Putamen (tissue), 1 donor: ENCODE results near the gene SEMA4B.
A peak's percentile ranks its signal among the peaks of the same experiment; 100 is the strongest.

Source experiments
- DNase-seq: peaks from one replicate; pipeline ENCODE4 v3.0.0-alpha.2; 2016; ENCODE audit warnings: low spot score

SEMA4B gene

DNA sequence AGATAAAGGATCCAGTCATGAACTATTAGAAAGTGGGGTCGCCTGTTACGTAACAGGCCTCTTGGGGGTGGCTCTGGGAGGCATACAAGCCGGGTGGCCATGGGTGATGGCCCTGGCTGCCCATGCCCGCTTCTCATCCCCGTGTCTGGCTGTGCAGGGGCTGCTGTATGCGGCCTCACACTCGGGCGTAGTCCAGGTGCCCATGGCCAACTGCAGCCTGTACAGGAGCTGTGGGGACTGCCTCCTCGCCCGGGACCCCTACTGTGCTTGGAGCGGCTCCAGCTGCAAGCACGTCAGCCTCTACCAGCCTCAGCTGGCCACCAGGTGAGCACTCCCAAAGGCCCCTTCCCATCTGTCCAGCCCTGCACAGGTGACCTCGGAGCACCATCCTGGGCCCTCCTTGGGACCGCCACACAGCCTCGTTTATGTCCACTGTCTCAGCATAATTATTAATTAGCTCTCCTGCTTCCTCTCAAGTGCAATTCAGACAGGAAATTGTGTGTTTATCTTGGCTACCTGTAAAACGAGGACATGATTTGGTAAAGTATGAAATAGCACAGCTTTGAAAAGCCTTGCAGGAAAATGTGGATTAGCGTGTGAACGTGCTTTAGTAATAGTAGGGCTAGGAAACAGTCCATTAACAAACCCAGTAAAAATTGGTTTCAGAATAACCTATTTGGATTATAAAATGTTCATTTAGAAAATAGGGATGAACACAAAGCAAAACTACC, 24.5 kb downstream of the SEMA4B start:
- DNase-seq = no peak

DNA sequence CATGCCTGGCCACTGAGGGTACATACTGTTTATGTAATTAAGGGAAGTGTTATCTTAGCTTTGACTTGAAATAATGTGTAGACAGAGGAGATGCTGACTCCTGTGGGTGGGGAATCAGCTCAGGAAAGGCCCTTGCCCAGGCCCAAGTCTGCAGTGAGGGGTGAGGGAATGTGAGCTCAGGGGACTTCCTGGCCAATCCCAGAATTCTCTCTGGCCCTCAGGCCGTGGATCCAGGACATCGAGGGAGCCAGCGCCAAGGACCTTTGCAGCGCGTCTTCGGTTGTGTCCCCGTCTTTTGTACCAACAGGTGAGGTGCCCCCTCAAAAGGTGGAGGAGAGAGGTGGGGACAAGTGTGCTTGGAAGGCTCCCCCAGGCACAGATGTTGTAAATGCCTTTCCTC, 26.2 kb downstream of the SEMA4B start:
- no peak for DNase-seq

DNA sequence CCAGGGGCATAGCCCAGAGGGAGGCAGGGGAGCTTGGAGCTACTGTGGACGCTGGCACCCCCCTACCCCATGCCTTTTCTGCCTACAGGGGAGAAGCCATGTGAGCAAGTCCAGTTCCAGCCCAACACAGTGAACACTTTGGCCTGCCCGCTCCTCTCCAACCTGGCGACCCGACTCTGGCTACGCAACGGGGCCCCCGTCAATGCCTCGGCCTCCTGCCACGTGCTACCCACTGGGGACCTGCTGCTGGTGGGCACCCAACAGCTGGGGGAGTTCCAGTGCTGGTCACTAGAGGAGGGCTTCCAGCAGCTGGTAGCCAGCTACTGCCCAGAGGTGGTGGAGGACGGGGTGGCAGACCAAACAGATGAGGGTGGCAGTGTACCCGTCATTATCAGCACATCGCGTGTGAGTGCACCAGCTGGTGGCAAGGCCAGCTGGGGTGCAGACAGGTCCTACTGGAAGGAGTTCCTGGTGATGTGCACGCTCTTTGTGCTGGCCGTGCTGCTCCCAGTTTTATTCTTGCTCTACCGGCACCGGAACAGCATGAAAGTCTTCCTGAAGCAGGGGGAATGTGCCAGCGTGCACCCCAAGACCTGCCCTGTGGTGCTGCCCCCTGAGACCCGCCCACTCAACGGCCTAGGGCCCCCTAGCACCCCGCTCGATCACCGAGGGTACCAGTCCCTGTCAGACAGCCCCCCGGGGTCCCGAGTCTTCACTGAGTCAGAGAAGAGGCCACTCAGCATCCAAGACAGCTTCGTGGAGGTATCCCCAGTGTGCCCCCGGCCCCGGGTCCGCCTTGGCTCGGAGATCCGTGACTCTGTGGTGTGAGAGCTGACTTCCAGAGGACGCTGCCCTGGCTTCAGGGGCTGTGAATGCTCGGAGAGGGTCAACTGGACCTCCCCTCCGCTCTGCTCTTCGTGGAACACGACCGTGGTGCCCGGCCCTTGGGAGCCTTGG, 27.0 kb downstream of the SEMA4B start:
- DNase-seq = no peak

DNA sequence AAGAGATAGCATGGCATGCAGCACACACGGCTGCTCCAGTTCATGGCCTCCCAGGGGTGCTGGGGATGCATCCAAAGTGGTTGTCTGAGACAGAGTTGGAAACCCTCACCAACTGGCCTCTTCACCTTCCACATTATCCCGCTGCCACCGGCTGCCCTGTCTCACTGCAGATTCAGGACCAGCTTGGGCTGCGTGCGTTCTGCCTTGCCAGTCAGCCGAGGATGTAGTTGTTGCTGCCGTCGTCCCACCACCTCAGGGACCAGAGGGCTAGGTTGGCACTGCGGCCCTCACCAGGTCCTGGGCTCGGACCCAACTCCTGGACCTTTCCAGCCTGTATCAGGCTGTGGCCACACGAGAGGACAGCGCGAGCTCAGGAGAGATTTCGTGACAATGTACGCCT, 27.8 kb downstream of the SEMA4B start:
- no peak for DNase-seq

DNA sequence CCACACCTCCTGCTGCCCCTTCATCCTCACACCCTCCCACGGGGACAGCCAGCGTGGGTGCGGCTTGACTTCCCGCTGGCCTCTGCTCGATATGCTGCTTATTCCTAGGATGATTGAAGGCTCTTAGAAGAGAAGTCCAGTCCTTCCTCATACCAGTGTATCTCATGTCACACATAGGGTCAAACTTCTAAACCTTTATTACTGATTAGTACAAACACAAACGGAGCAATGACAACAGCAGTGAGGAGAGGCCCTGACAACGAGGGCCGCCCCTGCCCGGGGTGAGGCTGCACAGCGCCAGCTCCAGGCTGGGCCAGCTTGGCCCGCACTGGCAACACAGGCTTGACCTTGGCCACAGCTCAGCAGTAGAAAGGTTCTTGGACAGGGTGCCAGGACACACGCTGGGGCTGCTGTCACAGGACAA, 29.0 kb downstream of the SEMA4B start:
- no peak for DNase-seq

- DNase-seq = no peak
Measured at GRCh38 chr15:90230610-90231009, 29.5 kb downstream of the SEMA4B start.

DNA sequence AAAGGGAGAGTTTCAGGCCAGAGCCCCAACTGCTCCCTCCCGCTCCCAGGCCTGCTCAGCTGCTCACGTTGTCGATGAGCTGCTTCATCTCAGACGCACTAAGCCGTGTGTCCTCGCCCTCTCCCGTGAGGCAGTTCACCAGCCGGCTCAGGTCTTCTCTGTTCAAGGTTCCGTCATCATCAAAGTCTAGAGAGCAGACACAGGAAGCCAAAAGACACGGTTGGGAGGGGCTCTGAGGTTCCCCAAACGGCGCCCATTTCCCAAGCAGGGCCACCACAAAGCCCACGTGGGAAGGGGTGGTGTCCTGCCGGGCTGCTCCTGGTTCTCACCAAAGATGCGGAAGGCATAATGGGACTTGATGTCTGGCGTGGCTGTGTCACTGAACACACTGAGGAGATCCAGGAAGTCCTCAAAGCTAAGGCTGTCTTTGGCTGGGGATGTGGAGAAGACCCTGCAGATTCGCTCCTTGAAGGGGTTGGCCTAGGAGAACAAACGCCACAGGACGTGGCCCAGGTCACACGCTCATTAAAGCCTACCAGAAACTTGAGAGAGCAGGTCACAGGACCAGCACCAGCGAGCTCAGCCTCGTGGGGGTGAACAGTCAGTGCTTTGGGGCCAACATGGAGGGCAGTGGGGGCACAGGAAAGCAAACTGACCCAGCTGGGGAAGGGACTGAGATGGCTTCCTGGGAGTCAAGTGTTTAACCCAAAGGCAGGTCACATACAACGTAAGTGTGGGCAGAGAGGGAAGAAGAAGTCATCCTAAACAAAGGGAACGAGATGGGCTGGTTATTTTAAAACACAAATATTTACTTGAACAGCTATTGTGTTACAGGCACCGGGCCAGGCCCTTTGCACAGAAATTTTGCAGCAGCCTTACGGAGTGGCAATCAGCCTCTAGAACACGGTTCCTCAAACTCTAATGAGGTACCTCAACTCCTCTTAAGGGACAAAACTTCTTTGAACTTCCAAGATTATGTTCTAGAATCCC, 30.2 kb downstream of the SEMA4B start:
- DNase-seq = no peak

DNA sequence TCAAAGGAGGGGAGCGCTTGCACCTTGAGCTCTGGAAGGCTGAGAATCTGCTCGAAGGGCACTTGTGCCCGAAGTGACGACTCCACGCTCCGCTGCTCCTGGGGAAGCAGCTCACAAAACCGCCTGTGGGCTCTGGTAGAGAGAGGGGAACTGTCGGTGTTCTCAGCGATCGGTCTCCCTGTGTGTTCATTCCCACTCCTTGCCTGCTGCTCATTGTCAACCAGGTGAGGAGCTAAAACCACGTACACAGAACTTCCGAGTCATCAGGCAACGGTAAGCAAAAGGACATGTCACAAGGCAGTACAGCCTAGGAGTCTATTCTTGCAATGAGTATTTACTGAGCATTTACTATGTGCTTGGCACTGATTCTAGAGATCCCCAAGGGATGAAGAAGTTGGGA, 31.1 kb downstream of the SEMA4B start:
- DNase-seq = no peak

GRCh38 chr15:90232941-90233386, 31.8 kb downstream of the SEMA4B start:
- DNase-seq = no peak

- peak; percentile 98 for DNase-seq
Measured at GRCh38 chr15:90233387-90234095, 32.4 kb downstream of the SEMA4B start, which contains the start of gene CIB1. CIB1 (minus strand) TSS chr15:90233941; CDS start chr15:90233885, 56 bp downstream.

GRCh38 chr15:90234096-90234988, 33.2 kb downstream of the SEMA4B start, which contains the start of gene GDPGP1:
GDPGP1 (plus strand) TSS chr15:90234209; CDS start chr15:90240909, 6,700 bp downstream.
- DNase-seq = no peak

DNA sequence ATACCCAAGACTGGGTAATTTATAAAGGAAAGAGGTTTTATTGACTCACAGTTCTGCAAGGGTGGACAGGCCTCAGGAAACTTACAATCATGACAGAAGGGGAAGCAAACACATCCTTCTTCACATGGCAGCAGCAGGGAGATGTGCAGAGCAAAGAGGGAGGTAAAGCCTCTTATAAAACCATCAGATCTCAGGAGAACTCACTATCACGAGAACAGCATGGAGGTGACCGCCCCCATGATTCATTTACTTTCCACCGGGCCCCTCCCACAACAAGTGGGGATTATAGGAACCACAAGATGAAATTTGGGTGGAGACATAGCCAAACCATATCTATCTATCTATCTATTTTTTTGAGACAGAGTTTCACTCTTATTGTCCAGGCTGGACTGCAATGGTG, 38.2 kb downstream of the SEMA4B start:
- no peak for DNase-seq

GRCh38 chr15:90240856-90241255, 39.7 kb downstream of the SEMA4B start:
- DNase-seq = no peak

- no peak for DNase-seq
Measured at GRCh38 chr15:90241343-90242192, 40.4 kb downstream of the SEMA4B start.

DNA sequence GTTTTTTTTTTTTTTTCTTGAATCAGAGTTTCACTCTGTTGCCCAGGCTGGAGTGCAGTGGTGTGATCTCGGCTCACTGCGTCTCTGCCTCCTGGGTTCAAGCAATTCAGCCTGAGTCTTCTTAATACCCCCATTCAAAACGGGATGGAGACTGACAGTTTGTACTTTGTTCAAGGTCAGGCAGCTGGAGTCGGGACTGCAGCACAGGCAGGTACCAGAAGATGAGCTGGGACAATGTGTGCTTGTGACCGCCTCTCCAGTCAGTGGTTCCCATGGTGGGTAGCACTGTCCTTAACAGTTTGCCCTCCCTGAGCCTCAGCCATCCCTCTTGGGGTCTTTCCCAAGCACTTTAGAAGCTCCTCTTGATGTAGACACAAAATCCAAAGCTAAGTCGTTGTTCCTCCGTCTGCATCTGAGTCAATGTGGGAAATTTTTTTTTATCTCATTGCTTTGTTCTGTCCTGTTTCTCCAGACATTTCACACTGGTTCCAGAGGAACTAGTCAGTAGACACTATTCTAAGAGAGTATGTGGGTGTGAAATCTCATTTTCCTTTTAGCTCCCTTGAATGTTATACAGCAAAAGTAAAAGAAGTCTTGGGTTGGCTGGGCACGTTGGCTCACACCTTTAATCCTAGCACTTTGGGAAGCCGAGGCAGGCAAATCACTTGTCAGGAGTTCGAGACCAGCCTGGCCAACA, 43.0 kb downstream of the SEMA4B start:
- DNase-seq = peak; percentile 59

DNA sequence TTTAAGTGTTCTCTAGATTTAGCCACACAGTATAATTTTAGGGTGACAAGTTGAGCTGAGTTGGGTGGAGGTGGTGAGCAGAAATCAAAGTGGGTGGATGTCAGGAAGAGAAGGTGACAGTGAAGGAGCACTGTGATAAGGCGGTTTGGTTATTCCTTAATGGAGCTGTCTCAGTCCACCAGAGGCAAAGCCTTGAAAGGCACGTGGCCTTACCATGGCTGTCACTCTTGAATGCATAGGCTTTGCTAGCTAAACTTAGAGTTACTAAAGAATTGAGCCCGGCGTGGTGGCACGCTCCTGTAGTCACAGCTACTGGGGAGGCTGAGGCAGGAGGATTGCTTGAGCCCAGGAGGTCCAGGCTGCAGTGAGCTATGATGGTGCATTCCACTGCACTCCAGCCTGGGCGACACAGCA, 47.7 kb downstream of the SEMA4B start:
- DNase-seq = peak; percentile 84

DNA sequence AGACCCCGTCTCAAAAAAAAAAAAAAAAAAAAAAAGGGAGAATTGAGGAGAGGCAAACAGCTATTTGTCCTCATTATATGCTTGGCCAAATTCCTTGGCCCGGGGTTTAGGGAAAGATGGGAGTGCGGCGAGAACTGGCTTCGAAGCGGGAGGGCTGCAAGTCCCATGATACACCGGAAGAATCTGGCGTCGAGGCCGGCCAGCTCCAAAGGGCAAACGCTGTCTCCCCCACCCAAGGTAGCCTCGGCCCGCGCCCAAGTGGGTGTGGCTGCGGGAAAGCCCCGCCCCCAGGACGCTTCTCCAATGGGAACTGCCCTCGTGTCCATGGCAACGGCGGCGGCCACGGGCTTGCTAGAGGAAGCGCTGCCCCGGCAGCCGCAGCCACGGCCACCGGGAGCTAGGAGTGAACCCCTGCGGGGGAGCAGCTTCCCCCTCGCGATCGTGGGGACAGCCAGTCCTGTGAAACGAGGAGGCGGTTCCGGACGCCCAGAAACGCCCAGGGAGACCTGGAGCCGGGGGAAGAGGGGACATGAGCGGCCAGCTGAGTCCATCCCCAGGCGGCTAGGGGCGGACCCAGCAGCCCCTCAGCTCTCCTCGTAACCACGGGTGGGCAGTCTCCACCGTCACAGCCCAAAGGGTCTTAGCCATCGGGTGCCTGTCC, 48.2 kb downstream of the SEMA4B start, which contains the start of gene TTLL13:
TTLL13 (plus strand) TSS at position 354 of the 661 bp plus-strand sequence. CDS start 1,075 bp downstream, outside the sequence.
- DNase-seq = peak; percentile 78
